Measurements from ENCODE around the gene PDCD2. TPM values are rescaled to one million over a fixed set of nuclear protein-coding genes. Genes with fewer than 3 reads are reported as not detected.
A peak's percentile ranks its signal among the peaks of the same experiment; 100 is the strongest.

The PDCD2 gene
- total and polyA plus RNA-seq, 2 experiments from 2014 or later: 145 to 181 TPM

DNA sequence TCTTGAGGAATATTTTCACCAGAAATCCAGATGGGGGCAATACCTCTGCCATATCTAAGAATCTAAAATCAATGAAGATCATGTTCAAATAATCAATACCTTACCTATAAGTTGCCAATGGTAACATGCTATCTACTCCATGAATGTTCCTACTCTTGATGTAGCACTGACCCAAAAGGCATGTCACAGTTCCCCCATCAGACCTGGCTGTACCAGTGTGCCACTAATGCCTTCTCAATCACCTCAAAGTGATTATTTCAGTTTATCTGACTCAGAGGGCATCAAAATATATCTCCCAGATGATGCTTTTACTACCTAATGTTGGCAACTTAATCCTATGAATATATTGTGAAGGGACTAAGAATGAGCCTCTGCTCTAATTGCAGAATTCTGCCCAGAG is 5.5 kb downstream of the PDCD2 start (continued):
- TF ChIP-seq, protein P1, sequence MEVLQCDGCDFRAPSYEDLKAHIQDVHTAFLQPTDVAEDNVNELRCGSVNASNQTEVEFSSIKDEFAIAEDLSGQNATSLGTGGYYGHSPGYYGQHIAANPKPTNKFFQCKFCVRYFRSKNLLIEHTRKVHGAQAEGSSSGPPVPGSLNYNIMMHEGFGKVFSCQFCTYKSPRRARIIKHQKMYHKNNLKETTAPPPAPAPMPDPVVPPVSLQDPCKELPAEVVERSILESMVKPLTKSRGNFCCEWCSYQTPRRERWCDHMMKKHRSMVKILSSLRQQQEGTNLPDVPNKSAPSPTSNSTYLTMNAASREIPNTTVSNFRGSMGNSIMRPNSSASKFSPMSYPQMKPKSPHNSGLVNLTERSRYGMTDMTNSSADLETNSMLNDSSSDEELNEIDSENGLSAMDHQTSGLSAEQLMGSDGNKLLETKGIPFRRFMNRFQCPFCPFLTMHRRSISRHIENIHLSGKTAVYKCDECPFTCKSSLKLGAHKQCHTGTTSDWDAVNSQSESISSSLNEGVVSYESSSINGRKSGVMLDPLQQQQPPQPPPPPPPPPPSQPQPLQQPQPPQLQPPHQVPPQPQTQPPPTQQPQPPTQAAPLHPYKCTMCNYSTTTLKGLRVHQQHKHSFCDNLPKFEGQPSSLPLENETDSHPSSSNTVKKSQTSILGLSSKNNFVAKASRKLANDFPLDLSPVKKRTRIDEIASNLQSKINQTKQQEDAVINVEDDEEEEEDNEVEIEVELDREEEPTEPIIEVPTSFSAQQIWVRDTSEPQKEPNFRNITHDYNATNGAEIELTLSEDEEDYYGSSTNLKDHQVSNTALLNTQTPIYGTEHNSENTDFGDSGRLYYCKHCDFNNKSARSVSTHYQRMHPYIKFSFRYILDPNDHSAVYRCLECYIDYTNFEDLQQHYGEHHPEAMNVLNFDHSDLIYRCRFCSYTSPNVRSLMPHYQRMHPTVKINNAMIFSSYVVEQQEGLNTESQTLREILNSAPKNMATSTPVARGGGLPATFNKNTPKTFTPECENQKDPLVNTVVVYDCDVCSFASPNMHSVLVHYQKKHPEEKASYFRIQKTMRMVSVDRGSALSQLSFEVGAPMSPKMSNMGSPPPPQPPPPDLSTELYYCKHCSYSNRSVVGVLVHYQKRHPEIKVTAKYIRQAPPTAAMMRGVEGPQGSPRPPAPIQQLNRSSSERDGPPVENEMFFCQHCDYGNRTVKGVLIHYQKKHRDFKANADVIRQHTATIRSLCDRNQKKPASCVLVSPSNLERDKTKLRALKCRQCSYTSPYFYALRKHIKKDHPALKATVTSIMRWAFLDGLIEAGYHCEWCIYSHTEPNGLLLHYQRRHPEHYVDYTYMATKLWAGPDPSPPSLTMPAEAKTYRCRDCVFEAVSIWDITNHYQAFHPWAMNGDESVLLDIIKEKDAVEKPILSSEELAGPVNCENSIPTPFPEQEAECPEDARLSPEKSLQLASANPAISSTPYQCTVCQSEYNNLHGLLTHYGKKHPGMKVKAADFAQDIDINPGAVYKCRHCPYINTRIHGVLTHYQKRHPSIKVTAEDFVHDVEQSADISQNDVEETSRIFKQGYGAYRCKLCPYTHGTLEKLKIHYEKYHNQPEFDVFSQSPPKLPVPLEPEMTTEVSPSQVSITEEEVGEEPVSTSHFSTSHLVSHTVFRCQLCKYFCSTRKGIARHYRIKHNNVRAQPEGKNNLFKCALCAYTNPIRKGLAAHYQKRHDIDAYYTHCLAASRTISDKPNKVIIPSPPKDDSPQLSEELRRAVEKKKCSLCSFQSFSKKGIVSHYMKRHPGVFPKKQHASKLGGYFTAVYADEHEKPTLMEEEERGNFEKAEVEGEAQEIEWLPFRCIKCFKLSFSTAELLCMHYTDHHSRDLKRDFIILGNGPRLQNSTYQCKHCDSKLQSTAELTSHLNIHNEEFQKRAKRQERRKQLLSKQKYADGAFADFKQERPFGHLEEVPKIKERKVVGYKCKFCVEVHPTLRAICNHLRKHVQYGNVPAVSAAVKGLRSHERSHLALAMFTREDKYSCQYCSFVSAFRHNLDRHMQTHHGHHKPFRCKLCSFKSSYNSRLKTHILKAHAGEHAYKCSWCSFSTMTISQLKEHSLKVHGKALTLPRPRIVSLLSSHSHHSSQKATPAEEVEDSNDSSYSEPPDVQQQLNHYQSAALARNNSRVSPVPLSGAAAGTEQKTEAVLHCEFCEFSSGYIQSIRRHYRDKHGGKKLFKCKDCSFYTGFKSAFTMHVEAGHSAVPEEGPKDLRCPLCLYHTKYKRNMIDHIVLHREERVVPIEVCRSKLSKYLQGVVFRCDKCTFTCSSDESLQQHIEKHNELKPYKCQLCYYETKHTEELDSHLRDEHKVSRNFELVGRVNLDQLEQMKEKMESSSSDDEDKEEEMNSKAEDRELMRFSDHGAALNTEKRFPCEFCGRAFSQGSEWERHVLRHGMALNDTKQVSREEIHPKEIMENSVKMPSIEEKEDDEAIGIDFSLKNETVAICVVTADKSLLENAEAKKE (CRISPR knock-in tag; IDR thresholded peaks at IDR 0.05): no peak
- TF ChIP-seq ZNF331 (CRISPR knock-in tag; IDR thresholded peaks at IDR 0.05; ENCODE audit: low read depth) (no peak), CREB1 (CRISPR knock-in tag; IDR thresholded peaks at IDR 0.05; ENCODE audit: low read depth) (no peak), EZH2 (IDR thresholded peaks at IDR 0.05; ENCODE audit: low read depth, unreplicated experiment) (no peak)

DNA sequence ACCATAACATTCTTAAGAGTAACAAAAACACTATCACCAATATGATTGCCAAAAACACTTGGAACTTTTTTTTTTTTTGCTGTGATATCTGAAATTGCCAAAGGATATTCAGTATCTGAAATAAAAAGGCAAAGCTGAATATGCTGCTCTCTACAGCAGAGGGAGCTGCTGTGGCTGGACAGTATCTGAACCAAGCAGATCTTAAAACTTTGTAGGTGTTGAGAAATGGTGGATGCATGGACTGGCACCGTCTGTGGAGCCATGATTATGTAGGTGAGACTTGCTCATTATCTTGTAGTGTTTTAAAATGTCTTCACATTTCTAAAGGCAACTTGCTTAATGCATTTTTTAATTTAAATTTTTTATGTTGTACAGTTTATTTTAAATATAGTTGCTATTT is 9.2 kb downstream of the PDCD2 start:
- no peaks in the 10 kb centered on the region for H3K27me3 Mint-ChIP-seq (ENCODE audit: insufficient read depth, low read depth, poor library complexity)
- Histone ChIP-seq H3K27me3 (ENCODE audit: insufficient read depth) (no peaks in the 10 kb centered on the region), H3K4me1 (ENCODE audit: insufficient read depth) (no peaks in the 10 kb centered on the region), H3F3A (replicated peaks; ENCODE audit: low read depth) (no peaks in the 10 kb centered on the region), H4K20me1 (replicated peaks; ENCODE audit: insufficient read depth) (no peaks in the 10 kb centered on the region), H3K4me3 (no peak overlapping the region), H3K4me2 (no peak overlapping the region), H3K79me2 (replicated peaks; ENCODE audit: insufficient read depth) (no peaks in the 10 kb centered on the region), H3K9me2 (ENCODE audit: insufficient read depth) (no peaks in the 10 kb centered on the region), H3K36me3 (ENCODE audit: insufficient read depth) (peaks cover 2% of the 10 kb centered on the region), H2AFZ (no peak overlapping the region), H3K27ac (ENCODE audit: low read depth) (0 out of 2 replicates have a peak overlapping the region, but pooled peaks have one; percentile 30)
- no peak overlapping the region for H3K4me3 Mint-ChIP-seq
- H3K27ac Mint-ChIP-seq: no peak overlapping the region
- ATAC-seq (peak; percentile 57; the same call in 2 of the 3 replicates), DNase-seq (ENCODE audit: low spot score) (peak; percentile 36)
- no peaks in the 10 kb centered on the region for H3K9me3 Mint-ChIP-seq
- no peaks in the 10 kb centered on the region for H3K4me1 Mint-ChIP-seq
- peaks cover 44% of the 10 kb centered on the region for H3K36me3 Mint-ChIP-seq (ENCODE audit: low read depth)
- TF ChIP-seq EZH2 (IDR thresholded peaks at IDR 0.05; ENCODE audit: low read depth, unreplicated experiment): no peak
- no peak for TF ChIP-seq REST (IDR thresholded peaks at IDR 0.05; ENCODE audit: unreplicated experiment)
- TF ChIP-seq, protein P1 (CRISPR knock-in tag; IDR thresholded peaks at IDR 0.05): no peak
- no peak for TF ChIP-seq CREB1 (CRISPR knock-in tag; IDR thresholded peaks at IDR 0.05; ENCODE audit: low read depth)
- TF ChIP-seq ZNF331 (CRISPR knock-in tag; IDR thresholded peaks at IDR 0.05; ENCODE audit: low read depth): no peak
